ENCODE results near the gene ICAM4. TPM values are rescaled to one million over a fixed set of nuclear protein-coding genes. Genes with fewer than 3 reads are reported as not detected.
A peak's percentile ranks its signal among the peaks of the same experiment; 100 is the strongest.
"Not testable (repeated sequence)": the region's sequence is repeated elsewhere in the genome, so short reads cannot be mapped to it uniquely, and the experiment has no call there.

The ICAM4 gene, protein sequence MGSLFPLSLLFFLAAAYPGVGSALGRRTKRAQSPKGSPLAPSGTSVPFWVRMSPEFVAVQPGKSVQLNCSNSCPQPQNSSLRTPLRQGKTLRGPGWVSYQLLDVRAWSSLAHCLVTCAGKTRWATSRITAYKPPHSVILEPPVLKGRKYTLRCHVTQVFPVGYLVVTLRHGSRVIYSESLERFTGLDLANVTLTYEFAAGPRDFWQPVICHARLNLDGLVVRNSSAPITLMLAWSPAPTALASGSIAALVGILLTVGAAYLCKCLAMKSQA
- total RNA-seq = not detected

DNA sequence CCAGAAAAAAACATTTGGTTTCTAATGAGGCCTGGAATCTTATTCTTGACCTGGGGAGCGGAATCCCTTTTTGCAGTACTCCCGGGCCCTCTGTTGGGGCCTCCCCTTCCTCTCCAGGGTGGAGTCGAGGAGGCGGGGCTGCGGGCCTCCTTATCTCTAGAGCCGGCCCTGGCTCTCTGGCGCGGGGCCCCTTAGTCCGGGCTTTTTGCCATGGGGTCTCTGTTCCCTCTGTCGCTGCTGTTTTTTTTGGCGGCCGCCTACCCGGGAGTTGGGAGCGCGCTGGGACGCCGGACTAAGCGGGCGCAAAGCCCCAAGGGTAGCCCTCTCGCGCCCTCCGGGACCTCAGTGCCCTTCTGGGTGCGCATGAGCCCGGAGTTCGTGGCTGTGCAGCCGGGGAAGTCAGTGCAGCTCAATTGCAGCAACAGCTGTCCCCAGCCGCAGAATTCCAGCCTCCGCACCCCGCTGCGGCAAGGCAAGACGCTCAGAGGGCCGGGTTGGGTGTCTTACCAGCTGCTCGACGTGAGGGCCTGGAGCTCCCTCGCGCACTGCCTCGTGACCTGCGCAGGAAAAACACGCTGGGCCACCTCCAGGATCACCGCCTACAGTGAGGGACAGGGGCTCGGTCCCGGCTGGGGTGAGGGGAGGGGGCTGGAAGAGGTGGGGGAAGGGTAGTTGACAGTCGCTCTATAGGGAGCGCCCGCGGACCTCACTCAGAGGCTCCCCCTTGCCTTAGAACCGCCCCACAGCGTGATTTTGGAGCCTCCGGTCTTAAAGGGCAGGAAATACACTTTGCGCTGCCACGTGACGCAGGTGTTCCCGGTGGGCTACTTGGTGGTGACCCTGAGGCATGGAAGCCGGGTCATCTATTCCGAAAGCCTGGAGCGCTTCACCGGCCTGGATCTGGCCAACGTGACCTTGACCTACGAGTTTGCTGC is at the start of gene ICAM4:
ICAM4 (plus strand) TSS at position 153 of the 935 bp plus-strand sequence; CDS start at position 211, 58 bp downstream.
- Histone ChIP-seq H3K27me3 (peaks cover 0 to 34% of the 10 kb centered on the region in 2 donors), H3K4me1 (peaks cover 0 to 58% (median 53%) of the 10 kb centered on the region in 4 donors), H3K4me3 (peak within 1 kb of the TSS in 3 of 4 donors; percentile 17 to 27 (median 26)), H3K36me3 (peaks cover 0 to 17% (median 0%) of the 10 kb centered on the region in 3 donors), H3K9me3 (no peaks in the 10 kb centered on the region), H3K27ac (peak within 1 kb of the TSS in 2 of 4 donors; percentile 32 to 43)
- no peak for TF ChIP-seq POLR2A (IDR thresholded peaks at IDR 0.05)
- TF ChIP-seq, protein P1, sequence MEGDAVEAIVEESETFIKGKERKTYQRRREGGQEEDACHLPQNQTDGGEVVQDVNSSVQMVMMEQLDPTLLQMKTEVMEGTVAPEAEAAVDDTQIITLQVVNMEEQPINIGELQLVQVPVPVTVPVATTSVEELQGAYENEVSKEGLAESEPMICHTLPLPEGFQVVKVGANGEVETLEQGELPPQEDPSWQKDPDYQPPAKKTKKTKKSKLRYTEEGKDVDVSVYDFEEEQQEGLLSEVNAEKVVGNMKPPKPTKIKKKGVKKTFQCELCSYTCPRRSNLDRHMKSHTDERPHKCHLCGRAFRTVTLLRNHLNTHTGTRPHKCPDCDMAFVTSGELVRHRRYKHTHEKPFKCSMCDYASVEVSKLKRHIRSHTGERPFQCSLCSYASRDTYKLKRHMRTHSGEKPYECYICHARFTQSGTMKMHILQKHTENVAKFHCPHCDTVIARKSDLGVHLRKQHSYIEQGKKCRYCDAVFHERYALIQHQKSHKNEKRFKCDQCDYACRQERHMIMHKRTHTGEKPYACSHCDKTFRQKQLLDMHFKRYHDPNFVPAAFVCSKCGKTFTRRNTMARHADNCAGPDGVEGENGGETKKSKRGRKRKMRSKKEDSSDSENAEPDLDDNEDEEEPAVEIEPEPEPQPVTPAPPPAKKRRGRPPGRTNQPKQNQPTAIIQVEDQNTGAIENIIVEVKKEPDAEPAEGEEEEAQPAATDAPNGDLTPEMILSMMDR (IDR thresholded peaks at IDR 0.05) = no peak
- DNase-seq = peak in 2 of 3 donors; percentile 49 to 66

DNA sequence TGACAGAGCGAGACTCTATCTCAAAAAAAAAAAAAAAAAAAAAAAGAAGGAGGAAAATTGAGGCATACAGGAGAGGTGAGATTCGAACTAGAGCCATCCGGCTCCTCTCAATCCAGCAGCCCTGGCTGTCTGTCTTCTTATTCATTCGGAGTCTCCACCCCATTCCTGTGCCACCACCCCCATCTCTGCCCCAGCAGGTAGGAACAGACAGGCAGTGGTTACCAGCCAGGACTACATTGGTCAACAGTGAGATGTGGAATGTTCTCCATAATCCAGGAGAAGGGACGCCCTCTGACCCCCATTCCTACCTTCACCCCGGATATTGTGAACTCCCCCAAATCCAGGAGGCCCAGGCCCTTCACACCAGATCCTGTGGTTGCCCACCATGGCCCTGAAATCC is 49.1 kb upstream of the ICAM4 start:
- H3K4me1 ChIP-seq = peaks cover 0 to 4% (median 0%) of the 10 kb centered on the region in 4 donors
- H3K27ac ChIP-seq = peak overlapping the region; percentile 25 to 65 (median 61)
- H3K9me3 ChIP-seq = no peaks in the 10 kb centered on the region
- no peak for TF ChIP-seq POLR2A (IDR thresholded peaks at IDR 0.05)
- TF ChIP-seq, protein P1 (IDR thresholded peaks at IDR 0.05) = no peak
- DNase-seq = no peak
- H3K4me3 ChIP-seq = no peak overlapping the region
- no peaks in the 10 kb centered on the region for H3K27me3 ChIP-seq
- no peaks in the 10 kb centered on the region for H3K36me3 ChIP-seq

DNA sequence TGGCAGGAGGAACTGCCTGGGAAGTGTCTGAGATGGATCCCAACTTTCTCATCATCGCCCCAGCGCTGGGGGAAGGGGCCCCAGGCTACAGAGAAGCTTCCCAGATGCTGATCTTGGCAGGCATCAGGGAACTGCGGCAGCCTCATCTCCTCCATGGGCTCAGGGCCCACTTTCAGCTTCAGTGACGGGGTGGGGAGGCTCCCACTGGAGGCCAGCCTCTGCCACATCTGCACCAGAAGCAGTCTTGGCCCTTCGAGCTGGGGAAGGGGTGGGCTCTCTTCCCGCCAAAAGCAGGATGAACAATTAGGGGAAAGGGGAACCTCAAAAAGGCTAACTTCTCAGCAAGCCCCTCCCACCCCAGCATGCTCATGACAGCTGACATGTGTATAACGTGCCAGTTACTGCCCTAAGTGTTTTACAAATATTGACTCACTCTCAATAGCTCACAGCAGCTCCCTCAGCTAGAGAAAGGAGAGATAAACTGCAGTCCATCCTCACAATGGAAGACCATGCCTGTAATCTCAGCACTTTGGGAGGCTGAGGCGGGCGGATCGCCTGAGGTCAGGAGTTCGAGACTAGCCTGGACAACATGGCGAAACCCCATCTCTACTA is 48.5 kb upstream of the ICAM4 start:
- peak overlapping the region; percentile 25 to 65 (median 61) for H3K27ac ChIP-seq
- peak in 1 of 3 donors; percentile 63 for DNase-seq
- no peaks in the 10 kb centered on the region for H3K9me3 ChIP-seq
- no peaks in the 10 kb centered on the region for H3K27me3 ChIP-seq
- H3K4me3 ChIP-seq = no peak overlapping the region
- H3K36me3 ChIP-seq = no peaks in the 10 kb centered on the region
- H3K4me1 ChIP-seq = peaks cover 0 to 4% (median 0%) of the 10 kb centered on the region in 4 donors
- TF ChIP-seq POLR2A (IDR thresholded peaks at IDR 0.05) = no peak
- TF ChIP-seq, protein P1 (IDR thresholded peaks at IDR 0.05) = no peak

DNA sequence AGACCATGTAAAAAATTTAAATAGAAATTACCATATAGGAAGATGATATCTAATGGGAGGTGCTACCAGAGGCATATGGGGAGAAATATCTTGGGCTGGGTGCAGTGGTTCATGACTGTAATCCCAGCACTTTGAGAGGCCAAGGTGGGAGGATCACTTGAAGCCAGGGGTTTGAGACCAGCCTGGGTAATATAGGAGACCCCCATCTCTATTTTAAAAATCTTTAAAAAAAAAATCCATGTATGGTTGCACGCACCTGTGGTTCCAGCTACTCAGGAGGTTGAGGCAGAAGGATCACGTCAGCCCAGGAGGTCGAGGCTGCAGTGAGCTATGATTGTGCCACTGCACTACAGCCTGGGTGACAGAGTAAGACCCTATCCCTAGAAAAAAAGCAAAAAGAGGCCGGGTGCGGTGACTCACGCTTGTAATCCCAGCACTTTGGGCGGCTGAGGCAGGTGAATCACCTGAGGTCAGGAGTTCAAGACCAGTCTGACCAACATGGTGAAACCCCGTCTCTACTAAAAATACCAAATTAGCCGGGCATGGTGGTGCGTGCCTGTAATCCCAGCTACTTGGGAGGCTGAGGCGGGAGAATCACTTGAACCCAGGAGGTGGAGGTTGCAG is 44.8 kb upstream of the ICAM4 start:
- not testable (repeated sequence) for H3K27me3 ChIP-seq, H3K4me1 ChIP-seq, H3K36me3 ChIP-seq, H3K9me3 ChIP-seq, DNase-seq, H3K27ac ChIP-seq, H3K4me3 ChIP-seq

DNA sequence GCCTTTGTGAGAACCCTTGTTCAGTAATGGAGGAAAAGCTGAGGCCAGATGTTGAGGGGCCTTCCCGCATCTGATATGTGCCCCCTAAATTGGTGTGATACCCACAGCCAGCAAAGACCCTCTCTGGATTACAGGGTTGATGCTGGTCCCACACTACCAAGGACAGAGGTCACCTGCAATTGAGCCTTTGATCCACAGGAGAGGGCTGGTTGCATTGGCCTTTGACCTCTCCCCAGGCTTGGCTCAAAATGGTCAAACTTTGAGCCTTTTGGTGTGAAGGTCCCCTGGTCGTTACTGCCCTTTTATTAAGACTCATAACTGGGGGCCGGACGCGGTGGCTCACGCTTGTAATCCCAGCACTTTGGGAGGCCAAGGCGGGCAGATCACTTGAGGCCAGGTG is 43.1 kb upstream of the ICAM4 start:
- no peak for TF ChIP-seq POLR2A (IDR thresholded peaks at IDR 0.05)
- TF ChIP-seq, protein P1 (IDR thresholded peaks at IDR 0.05) = no peak
- Histone ChIP-seq H3K9me3 (no peaks in the 10 kb centered on the region), H3K36me3 (no peaks in the 10 kb centered on the region), H3K27me3 (no peaks in the 10 kb centered on the region), H3K27ac (no peak overlapping the region), H3K4me3 (no peak overlapping the region), H3K4me1 (no peaks in the 10 kb centered on the region)
- DNase-seq = no peak

All from Peyer's patch (tissue), 4 donors.